ENCODE results near the gene TATDN2.
"Not testable (repeated sequence)": the region's sequence is repeated elsewhere in the genome, so short reads cannot be mapped to it uniquely, and the experiment has no call there.

The TATDN2 gene

DNA sequence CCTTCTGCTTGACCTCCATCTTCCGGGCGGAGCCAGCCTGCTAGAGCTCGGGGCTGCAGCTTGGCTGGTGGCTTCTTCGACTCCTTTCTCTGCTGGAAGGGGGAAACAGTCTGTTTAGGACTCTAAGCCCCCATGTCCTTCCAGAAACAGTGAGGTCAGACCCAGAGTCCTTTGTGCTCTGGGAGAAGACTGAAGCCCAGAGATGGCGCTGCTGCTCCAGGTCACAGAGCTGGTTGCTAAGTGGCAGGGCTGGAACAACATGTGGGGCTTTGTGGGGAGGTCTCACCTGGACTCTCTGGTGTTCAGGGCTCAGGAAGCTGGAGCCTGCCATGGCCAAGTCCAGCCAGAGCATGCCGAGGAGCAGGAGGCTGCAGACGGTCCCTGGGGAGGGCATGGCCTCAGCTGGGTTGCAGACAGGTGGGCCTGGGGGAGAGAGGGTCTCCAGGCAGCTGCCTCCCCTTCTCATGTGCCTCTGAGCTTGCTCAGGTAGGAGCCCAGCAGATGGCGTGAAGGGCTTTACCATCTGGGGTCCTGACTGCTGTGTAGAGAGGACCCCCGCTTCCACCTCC lies 41.6 kb downstream of the TATDN2 start:
- H3K4me3 ChIP-seq (replicated peaks; ENCODE audit: low read depth, low read length) = no peak overlapping the region
- DNase-seq (ENCODE audit: low read depth) = no peak
- TF ChIP-seq, protein P1, sequence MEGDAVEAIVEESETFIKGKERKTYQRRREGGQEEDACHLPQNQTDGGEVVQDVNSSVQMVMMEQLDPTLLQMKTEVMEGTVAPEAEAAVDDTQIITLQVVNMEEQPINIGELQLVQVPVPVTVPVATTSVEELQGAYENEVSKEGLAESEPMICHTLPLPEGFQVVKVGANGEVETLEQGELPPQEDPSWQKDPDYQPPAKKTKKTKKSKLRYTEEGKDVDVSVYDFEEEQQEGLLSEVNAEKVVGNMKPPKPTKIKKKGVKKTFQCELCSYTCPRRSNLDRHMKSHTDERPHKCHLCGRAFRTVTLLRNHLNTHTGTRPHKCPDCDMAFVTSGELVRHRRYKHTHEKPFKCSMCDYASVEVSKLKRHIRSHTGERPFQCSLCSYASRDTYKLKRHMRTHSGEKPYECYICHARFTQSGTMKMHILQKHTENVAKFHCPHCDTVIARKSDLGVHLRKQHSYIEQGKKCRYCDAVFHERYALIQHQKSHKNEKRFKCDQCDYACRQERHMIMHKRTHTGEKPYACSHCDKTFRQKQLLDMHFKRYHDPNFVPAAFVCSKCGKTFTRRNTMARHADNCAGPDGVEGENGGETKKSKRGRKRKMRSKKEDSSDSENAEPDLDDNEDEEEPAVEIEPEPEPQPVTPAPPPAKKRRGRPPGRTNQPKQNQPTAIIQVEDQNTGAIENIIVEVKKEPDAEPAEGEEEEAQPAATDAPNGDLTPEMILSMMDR (IDR thresholded peaks at IDR 0.05; ENCODE audit: low read length, missing control alignments) = no peak

DNA sequence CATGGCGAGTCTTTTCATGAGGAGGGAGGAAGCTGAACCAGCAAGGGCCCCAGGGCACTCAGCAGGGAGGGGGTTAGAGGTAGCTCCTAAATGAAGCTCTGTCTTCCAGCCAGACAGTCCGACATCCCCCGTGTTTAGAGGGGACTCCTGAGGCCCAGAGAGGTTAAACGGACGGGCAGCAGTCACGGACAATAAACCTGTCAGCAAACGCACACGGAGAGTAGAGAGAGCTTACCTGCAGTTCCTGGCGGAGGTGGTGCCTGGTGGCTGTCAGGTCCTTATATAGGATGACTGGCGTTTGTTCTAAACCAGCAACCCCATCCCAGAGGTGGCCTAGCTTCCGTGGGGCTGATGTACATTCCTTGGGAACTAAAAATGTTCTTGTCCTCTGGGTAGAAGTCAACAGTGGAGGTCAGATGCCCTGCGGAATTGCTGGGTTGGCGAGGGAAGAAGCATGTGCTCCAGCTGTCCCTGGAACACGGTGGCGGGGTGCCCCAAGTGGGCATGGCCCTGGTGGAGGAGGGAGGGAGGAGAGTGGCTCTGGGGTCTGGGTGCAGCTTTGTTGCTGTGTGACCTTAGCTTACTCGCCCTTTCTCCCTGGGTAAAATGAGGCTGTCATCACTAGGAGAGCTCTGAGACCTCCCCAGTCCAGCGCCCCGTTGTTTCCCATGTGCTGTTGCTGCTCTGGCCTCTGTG lies 42.4 kb downstream of the TATDN2 start:
- TF ChIP-seq, protein P1 (IDR thresholded peaks at IDR 0.05; ENCODE audit: low read length, missing control alignments) = no peak
- DNase-seq (ENCODE audit: low read depth) = no peak

DNA sequence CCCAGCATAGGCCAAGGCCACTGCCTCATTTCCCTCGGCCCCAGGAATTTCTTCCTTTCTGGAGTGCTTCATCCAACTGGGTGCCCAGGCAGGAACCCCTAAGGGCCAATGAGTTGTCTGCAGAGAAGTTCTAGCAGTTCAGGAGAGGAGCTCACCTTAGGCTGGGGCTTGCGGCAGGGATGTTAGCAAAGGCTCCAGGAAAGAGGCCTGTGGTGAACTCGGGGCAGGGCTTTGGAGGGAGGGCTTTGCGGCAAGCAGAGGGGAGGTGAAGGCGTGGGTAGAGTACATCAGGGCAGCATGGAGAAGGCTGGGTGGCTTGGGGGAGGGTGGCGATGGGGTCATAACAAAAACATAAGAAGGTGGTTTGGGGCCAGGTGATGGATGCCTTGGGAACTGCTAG lies 43.4 kb downstream of the TATDN2 start:
- H3K4me3 ChIP-seq (replicated peaks; ENCODE audit: low read depth, low read length) = no peak overlapping the region
- TF ChIP-seq, protein P1 (IDR thresholded peaks at IDR 0.05; ENCODE audit: low read length, missing control alignments) = no peak
- DNase-seq (ENCODE audit: low read depth) = no peak

More for the DNA sequence above, 42.4 kb downstream of the TATDN2 start:
- no peak overlapping the region for H3K4me3 ChIP-seq (replicated peaks; ENCODE audit: low read depth, low read length)

DNA sequence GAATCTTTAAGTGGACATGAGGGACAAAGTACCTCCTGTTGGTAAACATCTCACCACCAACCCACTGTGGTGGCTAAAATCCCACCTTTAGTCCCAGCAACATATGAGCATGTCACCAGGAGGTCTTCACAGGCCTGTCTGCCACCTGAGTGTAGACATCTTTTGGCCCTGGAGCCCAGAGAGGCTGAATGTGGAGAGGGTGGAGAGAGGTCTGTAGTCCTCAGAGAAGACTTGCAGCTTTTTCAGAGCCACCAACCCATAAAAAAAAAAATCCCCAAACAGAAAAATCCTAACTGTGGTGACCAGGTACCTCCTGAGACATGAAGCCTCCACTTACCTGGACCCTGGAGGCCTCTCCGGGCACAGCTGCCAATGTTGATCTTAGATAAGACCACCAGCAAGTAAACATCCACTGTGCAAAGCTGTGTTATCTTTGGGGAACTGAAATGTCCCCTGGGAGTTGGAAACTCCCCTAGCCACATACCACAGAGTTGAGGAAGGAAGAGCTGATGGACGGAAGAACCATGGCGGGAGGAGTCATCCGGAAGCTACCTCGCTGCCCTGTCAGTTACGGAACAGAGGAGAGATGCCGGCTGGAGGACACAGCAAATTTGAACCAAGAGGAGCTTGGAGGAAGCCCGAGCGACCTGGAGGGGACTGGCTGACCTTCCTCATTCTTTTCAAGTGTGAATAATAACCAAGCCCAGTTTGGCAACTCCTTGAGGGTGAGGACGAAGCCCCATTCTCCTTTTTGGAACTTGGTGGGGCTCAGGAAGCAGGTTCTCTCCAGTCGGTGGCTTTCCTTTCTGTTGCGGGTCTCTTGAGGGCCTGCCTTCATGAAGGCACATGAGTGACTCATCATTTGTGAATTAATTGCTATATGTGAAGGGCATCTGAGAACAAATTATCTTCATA lies 44.5 kb downstream of the TATDN2 start, which contains the start of gene GHRL:
Gene GHRL (minus strand): TSS at position 443 of the 915 bp plus-strand sequence. CDS start 2,767 bp downstream, outside the sequence.
- peak; percentile 29 for DNase-seq (ENCODE audit: low read depth)
- TF ChIP-seq, protein P1 (IDR thresholded peaks at IDR 0.05; ENCODE audit: low read length, missing control alignments) = no peak
- no peak within 1 kb of the TSS for H3K4me3 ChIP-seq (replicated peaks; ENCODE audit: low read depth, low read length)

DNA sequence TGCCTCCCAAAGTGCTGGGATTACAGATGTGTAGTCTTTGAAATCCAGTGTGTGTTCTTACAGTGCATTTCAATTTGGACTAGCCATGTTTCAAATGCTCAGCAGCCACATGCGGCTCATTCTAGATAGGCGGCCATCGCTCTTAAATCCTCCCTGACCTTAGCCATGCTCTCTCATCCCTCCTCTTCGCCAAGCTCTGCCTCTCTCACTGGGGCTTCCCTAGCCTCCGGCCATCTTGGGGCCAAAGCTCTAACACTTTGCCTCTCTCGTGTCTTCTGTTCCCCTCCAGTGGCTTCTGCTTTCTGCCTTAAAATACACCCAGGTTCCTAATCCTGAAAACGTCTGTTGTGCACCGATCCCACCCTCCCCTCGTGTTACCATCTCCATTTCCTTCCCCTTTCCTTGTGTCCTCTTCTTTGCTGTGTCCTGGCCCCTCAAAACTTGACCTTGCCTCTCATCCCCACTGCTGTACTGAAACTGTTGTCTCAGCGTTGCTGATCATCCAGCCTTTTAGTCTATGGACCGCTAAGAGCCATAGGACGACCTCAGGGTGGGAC lies 45.8 kb downstream of the TATDN2 start:
- H3K4me3 ChIP-seq (replicated peaks; ENCODE audit: low read depth, low read length) = no peak overlapping the region
- TF ChIP-seq, protein P1 (IDR thresholded peaks at IDR 0.05; ENCODE audit: low read length, missing control alignments) = no peak

DNA sequence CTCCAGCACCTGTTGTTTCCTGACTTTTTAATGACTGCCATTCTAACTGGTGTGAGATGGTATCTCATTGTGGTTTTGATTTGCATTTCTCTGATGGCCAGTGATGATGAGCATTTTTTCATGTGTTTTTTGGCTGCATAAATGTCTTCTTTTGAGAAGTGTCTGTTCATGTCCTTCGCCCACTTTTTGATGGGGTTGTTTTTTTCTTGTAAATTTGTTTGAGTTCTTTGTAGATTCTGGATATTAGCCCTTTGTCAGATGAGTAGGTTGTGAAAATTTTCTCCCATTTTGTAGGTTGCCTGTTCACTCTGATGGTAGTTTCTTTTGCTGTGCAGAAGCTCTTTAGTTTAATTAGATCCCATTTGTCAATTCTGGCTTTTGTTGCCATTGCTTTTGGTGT lies 49.8 kb downstream of the TATDN2 start:
- not testable (repeated sequence) for DNase-seq (ENCODE audit: low read depth)

More for the DNA sequence above, 45.8 kb downstream of the TATDN2 start:
- no peak for DNase-seq (ENCODE audit: low read depth)

DNA sequence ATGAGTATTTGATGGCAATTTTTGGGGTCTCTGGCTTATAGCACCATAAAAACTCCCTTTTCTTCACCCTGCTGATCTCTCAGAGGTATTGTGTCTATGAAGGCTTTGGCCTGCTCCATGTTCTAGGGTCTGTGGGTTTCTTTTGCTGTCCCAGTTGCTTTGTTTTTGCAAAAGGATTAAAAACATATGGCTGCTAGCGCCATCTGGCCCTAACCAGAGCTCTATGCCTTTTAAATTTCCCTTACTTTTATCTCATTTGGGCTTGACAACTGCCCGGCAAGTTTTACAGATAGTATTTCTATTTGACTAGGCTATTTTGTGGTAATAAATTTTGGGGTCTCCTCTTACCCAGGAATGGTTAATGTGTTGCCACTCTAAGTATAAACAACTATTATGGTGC lies 50.9 kb downstream of the TATDN2 start:
- TF ChIP-seq, protein P1 (IDR thresholded peaks at IDR 0.05; ENCODE audit: low read length, missing control alignments) = no peak
- DNase-seq (ENCODE audit: low read depth) = no peak
- H3K4me3 ChIP-seq (replicated peaks; ENCODE audit: low read depth, low read length) = no peak overlapping the region

More for the DNA sequence above, 49.8 kb downstream of the TATDN2 start:
- H3K4me3 ChIP-seq (replicated peaks; ENCODE audit: low read depth, low read length) = not testable (repeated sequence)
